Measurements from ENCODE around the gene ARL8B.

GRCh38 chr3:5112043-5112442, 10.0 kb upstream of the ARL8B start:
- TF ChIP-seq EZH2 (IDR thresholded peaks at IDR 0.05; ENCODE audit: insufficient read depth, poor library complexity, severe bottlenecking) (no peak), EZH2phosphoT487 (IDR thresholded peaks at IDR 0.05; ENCODE audit: insufficient read depth, low read depth) (no peak)
